Hematopoietic multipotent progenitor cell treated with erythropoietin and hydrocortisone succinate and interleukin-3 and kit ligand, for 8 days (in vitro differentiated cells): ENCODE results near the gene MYO1D.
"Not testable (repeated sequence)": the region's sequence is repeated elsewhere in the genome, so short reads cannot be mapped to it uniquely, and the experiment has no call there.

Experiments used
- DNase-seq: peaks from one replicate; pipeline ENCODE4 v3.0.0-alpha.2; 2015

The MYO1D gene

GRCh38 chr17:32658470-32659418 is 218.2 kb downstream of the MYO1D start:
- DNase-seq = peak; percentile 13

GRCh38 chr17:32656886-32657285 is 220.0 kb downstream of the MYO1D start:
- no peak for DNase-seq

- no peak for DNase-seq
Measured at GRCh38 chr17:32654324-32654723, 222.6 kb downstream of the MYO1D start.

- no peak for DNase-seq
Measured at GRCh38 chr17:32651084-32651483, 225.8 kb downstream of the MYO1D start.

- DNase-seq = no peak
Measured at GRCh38 chr17:32648450-32648849, 228.5 kb downstream of the MYO1D start.

- DNase-seq = peak; percentile 9
Measured at GRCh38 chr17:32646941-32647340, 230.0 kb downstream of the MYO1D start.

- DNase-seq = not testable (repeated sequence)
Measured at GRCh38 chr17:32641514-32641913, 235.4 kb downstream of the MYO1D start.

- DNase-seq = no peak
Measured at GRCh38 chr17:32636598-32637218, 240.2 kb downstream of the MYO1D start.

- no peak for DNase-seq
Measured at GRCh38 chr17:32634167-32634566, 242.8 kb downstream of the MYO1D start.

- no peak for DNase-seq
Measured at GRCh38 chr17:32631341-32632096, 245.4 kb downstream of the MYO1D start.

GRCh38 chr17:32629563-32630190 is 247.2 kb downstream of the MYO1D start:
- DNase-seq = no peak

- DNase-seq = no peak
Measured at GRCh38 chr17:32628271-32629044, 248.5 kb downstream of the MYO1D start.

- DNase-seq = no peak
Measured at GRCh38 chr17:32627239-32627996, 249.5 kb downstream of the MYO1D start.

- DNase-seq = no peak
Measured at GRCh38 chr17:32626379-32626791, 250.5 kb downstream of the MYO1D start.

- no peak for DNase-seq
Measured at GRCh38 chr17:32625971-32626370, 251.0 kb downstream of the MYO1D start.

- no peak for DNase-seq
Measured at GRCh38 chr17:32623196-32623595, 253.7 kb downstream of the MYO1D start.

- no peak for DNase-seq
Measured at GRCh38 chr17:32622540-32622939, 254.4 kb downstream of the MYO1D start.

- no peak for DNase-seq
Measured at GRCh38 chr17:32621612-32622312, 255.2 kb downstream of the MYO1D start.

GRCh38 chr17:32615326-32615725 is 261.6 kb downstream of the MYO1D start:
- no peak for DNase-seq

GRCh38 chr17:32610943-32611342 is 266.0 kb downstream of the MYO1D start:
- DNase-seq = no peak
